Spleen (tissue), 11 donors: Measurements from ENCODE around the gene RABEPK. TPM values are rescaled to one million over a fixed set of nuclear protein-coding genes. Genes with fewer than 3 reads are reported as not detected.

ENCODE experiments used
- DNase-seq: peaks from one replicate; pipeline ENCODE4 v3.0.0-alpha.2; 2020
- H3K27ac ChIP-seq, 8 donors: fragments of 200-600 bp; sonication (generic) in 7 of 8; 1 replicate in 4 of 8; 2 replicates in 4 of 8; pipeline versions ENCODE4 v1.5.0 to v1.8.0; 2016 to 2021; ENCODE audit warnings: inconsistent platforms in 4 of 8, mild to moderate bottlenecking in 4 of 8, moderate library complexity in 1 of 8
- H3K27me3 ChIP-seq, 7 donors: fragments of 200-600 bp; sonication (generic) in 6 of 7; replicated peaks in 1 of 7; 1 replicate in 4 of 7; 2 replicates in 3 of 7; pipeline versions ENCODE4 v1.5.0 to v1.8.0; 2016 to 2021; ENCODE audit warnings: inconsistent platforms in 3 of 7, mild to moderate bottlenecking in 1 of 7
- H3K36me3 ChIP-seq, 6 donors: fragments of 200-600 bp; sonication (generic) in 5 of 6; 1 replicate in 4 of 6; 2 replicates in 2 of 6; pipeline versions ENCODE4 v1.5.0 to v1.8.0; 2016 to 2021; ENCODE audit warnings: inconsistent platforms in 2 of 6
- H3K4me1 ChIP-seq, 6 donors: fragments of 200-600 bp; sonication (generic) in 5 of 6; 1 replicate in 3 of 6; 2 replicates in 3 of 6; pipeline versions ENCODE4 v1.5.0 to v1.8.0; 2016 to 2021; ENCODE audit warnings: inconsistent platforms in 3 of 6
- H3K4me3 ChIP-seq, 8 donors: fragments of 200-600 bp; sonication (generic) in 7 of 8; 1 replicate in 4 of 8; 2 replicates in 4 of 8; pipeline versions ENCODE4 v1.5.0 to v1.8.0; 2016 to 2021; ENCODE audit warnings: inconsistent platforms in 4 of 8, mild to moderate bottlenecking in 4 of 8, moderate library complexity in 2 of 8
- H3K9me3 ChIP-seq, 8 donors: fragments of 200-600 bp; sonication (generic) in 7 of 8; 1 replicate in 4 of 8; 2 replicates in 4 of 8; pipeline versions ENCODE4 v1.5.0 to v1.8.0; 2016 to 2021; ENCODE audit warnings: inconsistent platforms in 4 of 8
- CTCF ChIP-seq, 11 experiments: fragments of 200-600 bp in 7 of 11; fragments of 450-650 bp in 4 of 11; sonication (generic) in 4 of 11; IDR thresholded peaks in 8 of 11; conservative IDR thresholded peaks in 3 of 11; 1 replicate in 7 of 11; 2 replicates in 4 of 11; pipeline versions ENCODE4 v1.4.0 to v1.8.0; 2016 to 2021; ENCODE audit warnings: antibody characterized with exemption in 11 of 11, inconsistent platforms in 4 of 11, mild to moderate bottlenecking in 1 of 11
- POLR2A ChIP-seq, 3 donors: fragments of 450-650 bp; IDR thresholded peaks; one replicate each; pipeline ENCODE4 v1.5.1; 2017; ENCODE audit warnings: antibody characterized with exemption in 3 of 3, mild to moderate bottlenecking in 1 of 3
- POLR2AphosphoS5 ChIP-seq, 3 donors: sonication (generic); formaldehyde crosslinking; IDR thresholded peaks; one replicate each; pipeline ENCODE4 v1.5.1; 2017; ENCODE audit warnings: antibody characterized with exemption in 3 of 3
- WGBS, 5 donors: extraction: QIAGEN DNeasy Blood & Tissue Kit in 3 of 5; methylation state at CpG; one replicate each; pipeline versions ENCODE4 v1.1.5 to v1.1.7; 2013 to 2018; 5-methylcytosine and 5-hydroxymethylcytosine counted together
- intact Hi-C: fragments of 100-400 bp; cut with DNase I; formaldehyde crosslinking; loops from one replicate; pipeline ENCODE4 v1.15.0; 2023; ENCODE audit warnings: low total_unique reads
- polyA plus RNA-seq, 3 donors: library from polyadenylated mRNA; stranded (reverse); fragments of 200-250 nt; gene quantifications; one replicate each; pipeline ENCODE4 v1.2.1, GENCODE V29; 2013
- small RNA-seq, 4 donors: library from RNA; depleted of rRNA; stranded (forward); fragments of <200 nt; gene quantifications; one replicate each; pipeline ENCODE3, GENCODE V24; 2016
- total RNA-seq, 7 donors: library from RNA; depleted of rRNA in 3 of 7; stranded (reverse); fragments of >200 nt in 3 of 7; fragmentation: NEBNext Ultra II Directional in 4 of 7; extraction: Animal tissue kit (Norgen Biotek cat#: 25700) in 4 of 7; gene quantifications; one replicate each; pipeline versions ENCODE4 v1.1.0 to v1.2.1, GENCODE V29; 2016 to 2021
- donor health status: healthy with polysubstance abuse.
- donor health status: DM: no; HTN: no; CAD: no; lungs with moderate emphysema.
- donor health status: DM: no; HTN: no; CAD: no.
- donor health status: Bipolar disorder and iron deficiency.
- donor health status: healthy.
- donor health status: DM: no; HTN: no; CAD: no.
- donor health status: DM: yes; HTN: yes; CAD: no.

RABEPK gene
- total and polyA plus RNA-seq, 10 donors: 6.2 to 17.1 (median 11.9) TPM

- Histone ChIP-seq H3K27ac (no peak overlapping the region), H3K4me3 (no peak overlapping the region), H3K4me1 (peaks cover 0 to 31% (median 0%) of the 10 kb centered on the region in 6 donors), H3K27me3 (no peaks in the 10 kb centered on the region), H3K9me3 (no peaks in the 10 kb centered on the region), H3K36me3 (peaks cover 0 to 42% (median 0%) of the 10 kb centered on the region in 6 donors)
- no peak for DNase-seq
- TF ChIP-seq POLR2A (IDR thresholded peaks at IDR 0.05) (no peak), POLR2AphosphoS5 (IDR thresholded peaks at IDR 0.05) (no peak), CTCF (IDR thresholded peaks at IDR 0.05 in 8 of 11, conservative IDR thresholded peaks at IDR 0.05 in 3 of 11) (no peak)
- WGBS, 5 donors: 68 to 83% (median 81%) methylated on average over 4 of the region's 4 CpGs
- intact Hi-C loops: no loop called here
Measured at GRCh38 chr9:125280945-125281344, 80.6 kb downstream of the RABEPK start.

Small RNAs within 50 kb of the gene (small RNA-seq; reads per million reads assigned to genes)
- 0 reads per million in 4 donors for gene AL354710.1

Other genes starting within 250 kb of the RABEPK start
- gene SCAI, start 57.0 kb upstream of the RABEPK start, total RNA-seq: 10 to 100 TPM in 3 of 7 donors, 1 to 10 TPM in 4; 5.4 to 19.6 (median 8.3) TPM
- gene SCAI, start 57.0 kb upstream of the RABEPK start, polyA plus RNA-seq: 1 to 10 TPM; 1.6 to 1.9 (median 1.8) TPM
- gene PPP6C, start 10.7 kb upstream of the RABEPK start, total RNA-seq: 10 to 100 TPM; 32.0 to 49.3 (median 39.2) TPM
- 10 to 100 TPM; 17.3 to 26.6 (median 21.1) TPM for gene PPP6C, start 10.7 kb upstream of the RABEPK start, polyA plus RNA-seq
- 100 to 1,000 TPM in 6 of 7 donors, 10 to 100 TPM in 1; 88.3 to 190 (median 139) TPM for gene HSPA5, start 40.8 kb downstream of the RABEPK start, total RNA-seq
- gene HSPA5, start 40.8 kb downstream of the RABEPK start, polyA plus RNA-seq: 10 to 100 TPM; 30.0 to 65.2 (median 49.6) TPM
- 10 to 100 TPM; 60.3 to 79.3 (median 64.1) TPM for gene GAPVD1, start 61.3 kb downstream of the RABEPK start, total RNA-seq
- gene GAPVD1, start 61.3 kb downstream of the RABEPK start, polyA plus RNA-seq: 1 to 10 TPM; 4.9 to 8.2 (median 5.2) TPM